ENCODE results near the gene PARVA. TPM values are rescaled to one million over a fixed set of nuclear protein-coding genes. Genes with fewer than 3 reads are reported as not detected.

PARVA gene
- total RNA-seq, 1 experiment from 2014 or later, result 18.1 TPM

- no peaks in the 10 kb centered on the region for H4K20me1 ChIP-seq (ENCODE audit: control insufficient read depth, insufficient read depth, insufficient read length)
Measured at GRCh38 chr11:12331239-12331874, 46.0 kb upstream of the PARVA start.

More at GRCh38 chr11:12331239-12331874, 46.0 kb upstream of the PARVA start:
- H4K5ac ChIP-seq (ENCODE audit: insufficient read length, low read depth, low read length), result no peak overlapping the region
- no peak overlapping the region for H3K18ac ChIP-seq (ENCODE audit: insufficient read length, low read depth, low read length)
- H3K27ac ChIP-seq (ENCODE audit: insufficient read length, low read depth, low read length), result no peak overlapping the region
- no peak overlapping the region for H2BK20ac ChIP-seq (ENCODE audit: low read depth, low read length, poor library complexity, severe bottlenecking)
- H3K23ac ChIP-seq (ENCODE audit: insufficient read length, low read depth, low read length), result no peak overlapping the region
- WGBS (ENCODE audit: extremely low coverage, insufficient read length, low lambda C conversion rate), result no CpG with 5 or more reads among the region's 7 CpGs
- H2BK5ac ChIP-seq (ENCODE audit: insufficient read length, low read length), result no peak overlapping the region
- H3K79me2 ChIP-seq (ENCODE audit: insufficient read depth, low read length), result no peaks in the 10 kb centered on the region
- H2AK5ac ChIP-seq (ENCODE audit: insufficient read length, low read length), result no peak overlapping the region
- no peaks in the 10 kb centered on the region for H3K79me1 ChIP-seq (ENCODE audit: insufficient read depth, low read depth, low read length, poor library complexity, severe bottlenecking)
- no peak overlapping the region for H3K9ac ChIP-seq (ENCODE audit: extremely low read depth, insufficient read length, low read length)
- H3K27me3 ChIP-seq (ENCODE audit: insufficient read depth, low read length), result no peaks in the 10 kb centered on the region
- peaks cover 11 to 17% of the 10 kb centered on the region in 2 experiments for H3K4me1 Mint-ChIP-seq
- H2BK15ac ChIP-seq (ENCODE audit: low read depth, low read length), result no peak overlapping the region
- H3K56ac ChIP-seq (ENCODE audit: insufficient read length, low read depth, low read length), result no peak overlapping the region
- no peak overlapping the region for H2BK12ac ChIP-seq (ENCODE audit: insufficient read length, low read depth, low read length)
- no peaks in the 10 kb centered on the region; the same call in 1 of the 2 replicates for H3K4me1 ChIP-seq (ENCODE audit: insufficient read depth, low read length)
- no peak overlapping the region for H2BK120ac ChIP-seq (ENCODE audit: low read depth, low read length, poor library complexity, severe bottlenecking)
- no peak overlapping the region for H2AFZ ChIP-seq (ENCODE audit: low read length)
- H3T11ph ChIP-seq (ENCODE audit: low read length), result no peak overlapping the region
- no peak overlapping the region for H3K4ac ChIP-seq (ENCODE audit: low read depth, low read length)
- no peaks in the 10 kb centered on the region for H3K23me2 ChIP-seq (ENCODE audit: insufficient read length, low read depth, low read length, poor library complexity, severe bottlenecking)
- 0 out of 7 replicates have a peak overlapping the region, but pooled peaks of 1 of the 3 experiments have one; percentile 3 for H3K27ac Mint-ChIP-seq
- peak; percentile 86 for TF ChIP-seq CTCF (conservative IDR thresholded peaks at IDR 0.05)
- no peak overlapping the region for H3K14ac ChIP-seq (ENCODE audit: insufficient read depth, low read length)
- H3K4me3 Mint-ChIP-seq, result 0 out of 5 replicates have a peak overlapping the region, but pooled peaks of 1 of the 2 experiments have one; percentile 8
- H4K91ac ChIP-seq (ENCODE audit: insufficient read length, low read depth, low read length), result no peak overlapping the region
- H3K4me2 ChIP-seq (ENCODE audit: insufficient read depth, insufficient read length, low read length), result no peak overlapping the region
- peaks cover 5% of the 10 kb centered on the region; the same call in 1 of the 2 replicates for H3K27me3 Mint-ChIP-seq (ENCODE audit: low read depth)
- H4K8ac ChIP-seq (replicated peaks; ENCODE audit: insufficient read length, low read depth, low read length), result no peak overlapping the region
- peaks cover 0 to 2% of the 10 kb centered on the region in 2 experiments; a peak in 3 of 5 replicates for H3K9me3 Mint-ChIP-seq
- peak; percentile 81 for DNase-seq
- no peaks in the 10 kb centered on the region for H3K36me3 Mint-ChIP-seq (ENCODE audit: insufficient read depth in 1 of 3, low read depth in 3 of 3)
- H3K9me3 ChIP-seq (ENCODE audit: control insufficient read depth, low read depth, low read length), result no peaks in the 10 kb centered on the region
